Stimulated activated CD4-positive, alpha-beta T cell treated with anti-CD3 and anti-CD28 coated beads, Interleukin-12 subunit alpha, Interleukin-12 subunit beta, amount 100 ng/mL, for 4 hours (primary cell): Measurements from ENCODE around the gene THSD8.
A peak's percentile ranks its signal among the peaks of the same experiment; 100 is the strongest.
"Not testable (repeated sequence)": the region's sequence is repeated elsewhere in the genome, so short reads cannot be mapped to it uniquely, and the experiment has no call there.

Experiments used
- DNase-seq: peaks from one replicate; pipeline ENCODE4 v3.0.0-alpha.2; 2020

The THSD8 gene

DNA sequence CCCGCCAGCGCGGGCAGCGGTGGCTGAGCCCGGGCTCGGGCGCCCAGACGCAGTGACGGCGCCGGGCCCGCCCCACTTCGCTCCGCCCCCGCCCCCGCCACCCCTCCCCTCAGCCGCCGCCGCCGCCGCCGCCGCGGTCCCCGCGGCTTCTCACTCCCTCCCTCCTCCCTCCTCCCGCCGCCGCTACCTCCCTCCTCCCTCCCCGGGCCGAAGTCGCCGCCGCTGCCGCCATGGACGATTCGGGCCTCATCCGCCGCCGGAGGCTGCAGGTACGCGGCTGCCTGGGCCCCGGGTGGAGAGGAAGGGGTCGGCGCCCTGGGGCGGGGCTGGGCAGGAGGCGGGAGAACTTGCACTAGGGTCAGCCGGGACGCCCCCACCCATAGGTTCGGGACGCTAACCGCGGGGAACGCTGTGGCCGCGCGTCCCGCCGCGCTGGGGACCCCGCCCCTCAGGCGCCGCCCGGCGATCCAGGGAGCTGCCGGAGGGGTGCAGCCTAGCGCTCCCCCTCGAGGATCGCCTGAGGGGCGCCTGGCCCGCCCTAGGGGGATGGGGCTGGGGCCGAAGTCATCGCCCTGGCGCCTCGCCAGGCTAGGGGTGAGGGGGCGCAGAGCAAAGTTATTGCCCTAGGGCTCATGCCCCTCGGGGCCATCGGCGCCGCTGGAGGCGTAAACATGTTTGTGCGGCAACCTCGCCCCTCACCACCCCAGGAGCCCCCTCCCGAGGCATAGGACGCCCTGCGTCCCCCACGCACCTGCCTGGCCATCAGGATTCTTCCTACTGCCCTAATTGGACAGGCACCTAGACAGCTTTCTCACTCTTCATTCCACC lies 32.1 kb downstream of the THSD8 start:
- DNase-seq, result peak; percentile 43

GRCh38 chr19:12834566-12834943 lies 32.7 kb downstream of the THSD8 start, which contains the start of gene RTBDN:
RTBDN (minus strand) TSS chr19:12834579; CDS start chr19:12829979, 4,600 bp downstream.
- no peak for DNase-seq

DNA sequence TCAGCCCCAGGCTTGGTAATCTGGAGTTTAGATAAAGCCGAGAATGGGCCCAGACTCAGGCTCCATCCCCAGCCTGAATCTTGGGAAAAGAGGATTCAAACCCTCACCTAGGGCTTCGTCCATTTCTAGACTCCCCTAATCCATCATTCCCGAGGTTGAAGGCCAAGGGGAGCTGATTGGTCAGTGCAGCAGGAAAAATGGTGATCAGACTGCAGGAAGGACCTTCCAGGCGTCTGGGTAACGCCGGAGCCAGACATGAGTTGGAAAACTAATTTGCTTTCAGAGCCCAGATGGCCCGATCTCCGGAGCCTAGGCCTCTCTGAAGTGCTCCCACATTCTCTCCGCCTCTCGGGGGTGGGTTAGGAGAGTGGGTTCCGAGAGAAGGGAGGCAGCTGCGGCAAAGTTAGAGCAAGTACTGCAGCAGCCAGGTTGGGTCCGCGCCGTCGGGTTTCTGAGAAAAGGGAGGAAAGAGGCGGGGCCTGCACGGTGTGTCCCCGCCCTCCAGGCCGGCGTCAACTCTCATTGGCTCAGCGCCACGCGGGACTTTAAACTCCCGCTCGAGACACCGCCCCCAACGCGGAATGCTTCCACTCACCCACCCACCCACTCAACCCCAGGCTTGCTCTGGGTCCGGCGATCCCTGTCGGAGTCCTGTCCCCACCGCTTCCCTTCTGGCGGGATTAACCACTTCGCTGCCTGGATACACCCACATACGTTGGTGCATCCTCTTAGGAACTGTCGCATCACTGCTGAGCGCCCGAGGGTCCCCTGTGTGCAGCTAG lies 33.3 kb downstream of the THSD8 start:
- DNase-seq, result no peak

DNA sequence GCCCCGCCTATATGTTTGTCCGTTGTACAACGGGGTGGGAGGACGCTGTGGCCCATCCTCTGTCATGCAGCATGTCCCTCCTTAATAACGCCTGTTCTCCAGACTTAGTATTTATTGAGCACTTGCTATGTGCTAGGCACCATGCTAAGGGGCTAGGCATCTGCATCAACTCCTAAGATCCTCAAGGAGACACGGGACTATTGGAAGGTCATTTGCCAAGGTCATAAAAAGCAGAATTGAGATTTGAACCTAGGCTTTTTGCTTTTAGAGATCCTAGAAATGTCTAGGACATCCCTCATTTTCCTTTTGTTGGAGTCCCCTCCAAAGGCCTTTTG lies 34.6 kb downstream of the THSD8 start:
- DNase-seq, result no peak

DNA sequence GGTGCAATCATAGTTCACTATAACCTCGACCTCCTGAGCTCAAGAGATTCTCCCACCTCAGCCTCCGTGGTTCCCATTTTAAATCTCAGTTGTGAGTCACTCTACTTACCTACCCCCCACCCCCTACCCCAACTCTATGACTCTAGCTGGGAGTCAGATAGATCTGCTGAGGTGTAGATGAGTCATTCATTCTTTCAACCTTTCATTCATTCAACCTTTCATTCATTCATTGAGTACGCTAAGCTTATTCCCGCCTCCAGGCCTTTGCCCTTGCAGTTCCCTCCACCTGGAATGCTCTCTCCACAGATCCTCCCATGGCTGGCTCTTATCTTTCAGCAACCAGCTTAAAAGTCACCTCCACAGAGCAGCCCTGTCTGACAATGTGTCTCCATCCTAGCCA lies 35.4 kb downstream of the THSD8 start:
- DNase-seq, result no peak

- DNase-seq, result peak; percentile 42
These were observed 36.5 kb downstream of the THSD8 start, which contains the start of gene MAST1 for GRCh38 chr19:12838182-12838885. MAST1 (plus strand) TSS chr19:12838515; CDS start chr19:12838573, 58 bp downstream.

GRCh38 chr19:12838886-12839756 lies 37.3 kb downstream of the THSD8 start:
- DNase-seq, result no peak

DNA sequence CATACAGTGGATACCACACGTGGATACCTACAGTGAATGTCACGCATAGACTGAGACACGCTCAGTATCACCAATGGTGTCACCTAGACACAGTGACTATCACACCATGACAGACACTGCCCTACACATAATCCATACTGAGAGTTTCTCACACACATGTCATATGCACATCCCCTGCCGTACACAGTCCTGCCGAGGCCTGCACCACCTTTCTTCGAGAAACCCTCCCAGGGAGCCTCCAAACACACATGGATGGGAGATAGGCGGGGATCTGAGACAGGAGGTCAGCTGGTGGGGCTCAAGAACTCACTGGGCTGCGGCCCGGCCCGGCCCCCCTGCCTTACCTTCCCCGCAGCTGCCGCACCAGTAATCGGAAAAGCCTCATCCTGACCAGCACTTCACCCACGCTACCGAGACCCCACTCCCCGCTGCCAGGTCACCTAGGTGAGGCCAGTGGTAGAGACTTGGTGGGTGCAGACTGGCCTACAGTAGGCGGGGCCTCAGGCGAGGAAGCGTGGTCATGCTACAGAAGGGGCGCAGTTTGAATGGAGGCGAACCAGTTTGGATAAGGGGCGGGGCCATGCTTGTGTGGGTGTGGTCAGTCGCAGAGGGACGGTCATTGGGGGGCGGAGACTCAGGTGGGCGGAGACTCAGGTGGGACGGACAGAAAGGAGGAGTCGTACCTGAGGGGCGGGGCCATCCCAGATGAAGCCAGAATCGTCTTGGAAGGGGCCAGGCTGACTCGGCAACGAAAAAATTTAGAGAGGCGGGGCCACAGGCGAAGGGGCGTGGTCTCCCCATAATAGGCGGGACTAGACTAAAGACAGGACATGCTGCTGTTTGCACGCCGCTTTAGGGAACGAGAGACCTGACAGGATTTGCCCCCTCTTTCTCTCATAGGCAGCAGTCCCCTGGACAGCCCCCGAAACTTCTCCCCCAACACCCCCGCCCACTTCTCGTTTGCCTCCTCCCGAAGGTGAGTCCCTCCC lies 38.5 kb downstream of the THSD8 start:
- peak; percentile 19 for DNase-seq

DNA sequence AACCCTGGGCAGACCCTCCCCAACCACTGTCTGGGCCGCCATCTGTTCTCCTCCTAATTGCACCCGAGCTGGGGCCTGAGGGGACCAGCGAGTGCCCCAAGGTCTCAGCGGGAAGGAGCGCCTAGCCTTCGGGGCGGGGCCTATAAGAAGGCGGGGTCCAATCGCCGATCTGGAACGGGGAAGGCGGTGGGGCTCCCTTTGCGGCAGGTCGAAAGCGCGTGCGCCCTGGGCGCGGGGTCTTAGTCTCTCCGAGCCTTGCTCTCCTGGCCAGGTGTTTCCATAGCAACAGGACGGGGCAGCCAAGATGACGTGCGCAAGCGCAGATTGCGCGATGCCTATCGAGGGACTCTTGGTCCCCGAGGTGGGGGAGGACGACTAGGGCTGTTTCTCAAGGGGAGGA lies 39.2 kb downstream of the THSD8 start:
- DNase-seq, result no peak

GRCh38 chr19:12842511-12842910 lies 40.6 kb downstream of the THSD8 start:
- no peak for DNase-seq

DNA sequence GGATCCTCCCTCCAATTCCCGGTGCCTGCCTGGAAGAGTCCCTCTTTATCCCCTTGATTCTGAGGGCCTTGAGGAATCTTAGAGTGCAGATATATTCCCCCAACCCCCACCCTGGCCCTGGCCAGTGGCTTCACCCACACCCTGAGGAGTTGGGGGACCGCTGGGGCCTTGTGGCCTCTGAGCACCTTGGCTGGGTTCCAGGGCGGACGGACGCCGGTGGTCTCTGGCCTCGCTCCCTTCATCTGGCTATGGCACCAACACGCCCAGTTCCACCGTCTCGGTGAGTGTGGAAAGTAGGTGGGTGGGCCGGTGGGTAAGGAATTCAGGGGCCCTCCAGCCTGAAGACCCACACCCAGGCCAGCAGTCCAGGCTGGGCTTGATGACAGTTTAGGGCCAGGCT lies 41.5 kb downstream of the THSD8 start:
- no peak for DNase-seq

- DNase-seq, result no peak
These were observed 42.3 kb downstream of the THSD8 start for GRCh38 chr19:12843999-12844732.

- DNase-seq, result not testable (repeated sequence)
These were observed 44.7 kb downstream of the THSD8 start for GRCh38 chr19:12846613-12847012.

DNA sequence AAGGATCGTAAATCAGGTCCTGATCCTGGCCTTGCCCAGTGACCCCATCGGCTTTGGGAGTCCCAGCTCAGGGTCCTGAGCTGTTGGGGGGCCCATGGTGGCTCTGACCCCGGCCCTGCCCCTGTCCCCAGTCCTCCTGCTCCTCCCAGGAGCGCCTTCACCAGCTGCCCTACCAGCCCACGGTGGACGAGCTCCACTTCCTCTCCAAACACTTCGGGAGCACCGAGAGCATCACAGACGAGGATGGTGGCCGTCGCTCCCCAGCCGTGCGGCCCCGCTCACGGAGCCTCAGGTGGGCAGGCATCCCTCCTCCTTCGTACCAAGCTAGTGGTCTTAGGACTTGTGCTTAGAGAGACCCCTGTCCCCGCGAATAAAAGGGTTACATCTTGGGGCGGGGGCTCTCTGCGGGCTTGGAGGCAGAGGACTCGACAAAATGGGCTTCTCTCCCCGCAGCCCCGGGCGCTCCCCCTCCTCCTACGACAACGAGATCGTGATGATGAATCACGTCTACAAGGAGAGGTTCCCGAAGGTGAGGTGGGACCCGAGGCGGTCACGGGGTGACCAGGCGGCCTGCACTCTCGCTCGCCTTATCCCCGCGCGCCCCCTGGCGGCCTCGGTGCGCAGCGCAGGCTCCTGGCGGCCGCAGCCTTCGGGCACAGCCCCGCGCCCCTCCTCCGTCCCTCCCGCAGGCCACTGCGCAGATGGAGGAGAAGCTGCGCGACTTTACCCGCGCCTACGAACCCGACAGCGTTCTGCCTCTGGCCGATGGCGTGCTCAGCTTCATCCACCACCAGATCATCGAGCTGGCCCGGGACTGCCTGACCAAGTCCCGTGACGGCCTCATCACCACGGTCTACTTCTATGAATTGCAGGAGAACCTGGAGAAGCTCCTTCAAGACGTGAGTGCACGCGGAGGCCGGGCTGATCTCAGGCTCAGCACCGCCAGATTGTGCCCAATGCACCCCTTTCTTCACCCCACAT lies 45.6 kb downstream of the THSD8 start:
- DNase-seq, result peak; percentile 88
